ENCODE measurements around the gene AP3S2.
A peak's percentile ranks its signal among the peaks of the same experiment; 100 is the strongest.
"Not testable (repeated sequence)": the region's sequence is repeated elsewhere in the genome, so short reads cannot be mapped to it uniquely, and the experiment has no call there.

The AP3S2 gene

GRCh38 chr15:89893696-89894447, at the start of gene AP3S2:
TSS of gene AP3S2 (minus strand) at chr15:89893994. CDS start at chr15:89893949, 45 bp downstream.
- peak; percentile 92 for DNase-seq

DNA sequence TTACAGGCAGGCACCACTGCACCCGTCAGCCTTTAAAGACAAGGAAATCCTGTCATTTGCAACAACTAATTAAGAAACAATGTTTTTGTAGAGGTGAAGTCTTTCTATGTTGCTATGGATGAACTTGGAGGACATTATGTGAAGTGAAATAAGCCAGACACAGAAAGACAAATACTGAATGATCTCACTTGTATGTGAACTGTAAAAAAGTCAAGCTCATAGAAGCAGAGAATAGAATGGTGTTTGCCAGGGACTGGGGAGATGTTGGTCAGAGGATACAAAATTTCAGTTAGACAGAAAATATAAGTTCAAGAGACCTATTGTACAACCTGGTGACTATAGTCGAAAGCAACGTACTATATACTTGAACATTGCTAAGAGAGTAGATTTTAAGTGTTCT, 46.1 kb upstream of the AP3S2 start:
- no peak for DNase-seq

- DNase-seq = not testable (repeated sequence)
Measured at GRCh38 chr15:89939377-89939776, 45.6 kb upstream of the AP3S2 start.

- DNase-seq = no peak
Measured at GRCh38 chr15:89937365-89938350, 43.9 kb upstream of the AP3S2 start.

DNA sequence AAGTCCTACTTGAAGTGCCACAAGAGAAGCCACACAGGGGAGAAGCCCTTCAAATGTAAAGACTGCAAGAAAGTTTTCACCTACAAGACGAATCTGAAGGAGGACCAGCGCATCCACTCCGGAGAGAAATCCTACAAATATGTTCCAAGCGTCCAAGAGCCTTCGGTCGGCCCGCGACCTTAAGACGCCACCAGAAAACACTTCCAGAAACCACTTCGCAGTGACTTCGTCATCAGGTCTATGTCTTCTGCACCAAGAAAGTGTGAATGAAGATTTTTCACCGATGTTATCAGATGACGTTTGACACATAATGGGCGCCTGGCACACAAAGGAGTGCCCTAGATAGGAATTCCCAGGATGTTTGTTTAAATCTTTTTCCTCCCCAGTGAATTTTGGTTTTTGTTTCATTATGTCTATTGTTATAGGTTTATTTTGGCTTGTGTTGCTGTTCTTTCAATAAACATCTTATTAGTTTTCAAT, 43.0 kb upstream of the AP3S2 start:
- no peak for DNase-seq

- no peak for DNase-seq
Measured at GRCh38 chr15:89936051-89936785, 42.4 kb upstream of the AP3S2 start.

- no peak for DNase-seq
Measured at GRCh38 chr15:89932880-89933279, 39.1 kb upstream of the AP3S2 start.

- no peak for DNase-seq
Measured at GRCh38 chr15:89928421-89928820, 34.6 kb upstream of the AP3S2 start.

DNA sequence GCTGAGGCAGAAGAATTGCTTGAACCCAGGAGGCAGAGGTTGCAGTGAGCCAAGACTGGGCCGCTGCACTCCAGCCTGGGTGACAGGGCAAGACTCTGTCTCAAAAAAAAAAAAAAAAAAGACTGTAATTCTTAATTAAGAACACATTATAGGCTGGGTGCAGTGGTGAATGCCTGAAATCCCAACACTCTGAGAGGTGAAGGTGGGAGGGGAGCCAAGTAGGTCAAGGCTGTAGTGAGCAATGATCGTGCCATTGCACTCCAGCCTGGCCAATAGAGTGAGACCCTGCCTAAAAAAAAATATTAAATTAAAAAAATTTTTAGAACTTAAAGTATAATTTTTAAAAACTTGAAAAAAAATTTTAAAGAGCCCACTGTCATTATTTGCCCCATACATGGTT, 32.4 kb upstream of the AP3S2 start:
- DNase-seq = no peak

DNA sequence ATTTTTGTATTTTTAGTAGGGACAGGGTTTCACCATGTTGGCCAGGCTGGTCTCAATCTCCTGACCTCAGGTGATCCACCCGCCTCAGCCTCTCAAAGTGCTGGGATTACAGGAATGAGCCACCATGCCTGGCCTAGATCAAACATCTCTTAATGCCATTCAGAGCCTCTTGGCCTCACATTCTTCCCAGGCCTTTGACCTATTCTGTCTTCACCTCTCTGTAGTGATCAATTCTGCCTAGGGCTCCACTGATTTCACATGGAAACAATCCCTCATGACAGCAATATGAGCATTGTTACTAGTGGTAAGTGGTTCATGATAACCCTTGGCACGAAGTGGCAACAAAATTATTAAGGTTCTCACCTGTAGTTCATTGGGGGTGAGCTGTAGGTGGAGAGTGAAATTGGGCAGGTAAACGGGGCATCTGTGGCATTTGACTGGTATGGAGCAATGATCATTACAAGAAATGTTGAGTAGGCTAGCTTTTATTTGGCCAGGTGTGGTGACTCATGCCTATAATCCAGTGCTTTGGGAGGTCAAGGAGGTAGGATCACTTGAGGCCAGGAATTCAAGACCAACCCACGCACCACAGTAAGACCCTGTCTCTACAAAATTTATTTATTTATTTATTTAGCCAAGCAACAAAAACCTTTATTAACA, 23.8 kb upstream of the AP3S2 start:
- DNase-seq = no peak

DNA sequence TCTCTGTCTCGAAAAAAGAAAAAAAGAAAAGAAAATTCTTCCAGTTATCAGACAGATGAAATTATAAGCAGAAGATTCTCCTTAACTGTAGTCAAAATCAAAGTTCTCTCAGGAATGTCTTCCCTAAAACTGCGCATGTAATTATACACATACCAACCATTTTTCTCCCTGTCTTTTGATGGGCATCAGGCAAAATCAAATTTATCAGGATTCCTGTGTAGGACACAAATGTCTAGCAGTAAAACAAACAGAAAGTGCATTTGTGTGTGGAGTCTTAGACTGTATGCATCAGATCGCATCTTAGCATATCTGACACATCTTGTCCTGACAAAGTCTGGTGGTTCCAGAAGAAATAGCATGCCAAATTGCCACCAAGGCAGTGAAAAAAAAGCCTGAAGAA, 22.9 kb upstream of the AP3S2 start:
- DNase-seq = no peak

DNA sequence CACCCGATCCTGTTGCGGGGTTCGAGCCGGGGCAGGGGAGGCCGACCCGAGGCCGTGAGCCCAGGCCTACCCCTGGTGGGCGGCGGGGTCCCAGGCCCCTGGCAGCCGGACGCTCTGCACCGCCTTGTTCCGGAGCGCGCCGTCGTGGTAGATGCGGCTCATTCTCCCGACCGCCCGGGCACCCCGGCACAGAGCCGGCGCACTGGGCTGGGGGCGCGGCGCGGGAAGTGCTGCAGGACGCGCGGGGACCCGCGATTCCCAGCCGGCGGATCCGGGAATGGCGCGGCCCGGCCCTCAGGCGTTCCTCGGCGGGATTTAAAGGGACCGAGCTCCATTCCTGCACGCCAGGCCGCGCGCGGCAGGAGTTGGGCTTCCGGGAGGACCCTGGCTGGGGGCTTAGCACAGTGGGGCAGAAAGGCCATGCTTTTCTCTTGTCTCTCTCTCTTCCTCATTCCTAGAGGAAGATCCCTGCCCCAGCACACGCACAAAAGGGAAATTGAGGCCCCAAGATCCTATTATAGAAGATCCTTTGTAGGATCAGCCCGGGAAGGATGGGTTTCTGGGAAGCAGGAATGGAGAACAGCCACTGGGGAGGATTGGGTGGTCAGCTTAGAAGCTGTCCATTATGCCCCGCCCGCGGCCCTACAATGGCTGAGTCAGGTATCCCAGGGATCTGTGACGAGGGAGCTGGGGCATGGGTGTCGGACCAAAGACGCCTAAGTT, 19.0 kb upstream of the AP3S2 start, which contains the start of gene ARPIN:
Gene ARPIN, minus strand, starts transcription at position 279 of the 723 bp plus-strand sequence. Its CDS starts 117 bp downstream, at position 162.
- peak; percentile 64 for DNase-seq

- no peak for DNase-seq
Measured at GRCh38 chr15:89912145-89912673, 18.4 kb upstream of the AP3S2 start.

DNA sequence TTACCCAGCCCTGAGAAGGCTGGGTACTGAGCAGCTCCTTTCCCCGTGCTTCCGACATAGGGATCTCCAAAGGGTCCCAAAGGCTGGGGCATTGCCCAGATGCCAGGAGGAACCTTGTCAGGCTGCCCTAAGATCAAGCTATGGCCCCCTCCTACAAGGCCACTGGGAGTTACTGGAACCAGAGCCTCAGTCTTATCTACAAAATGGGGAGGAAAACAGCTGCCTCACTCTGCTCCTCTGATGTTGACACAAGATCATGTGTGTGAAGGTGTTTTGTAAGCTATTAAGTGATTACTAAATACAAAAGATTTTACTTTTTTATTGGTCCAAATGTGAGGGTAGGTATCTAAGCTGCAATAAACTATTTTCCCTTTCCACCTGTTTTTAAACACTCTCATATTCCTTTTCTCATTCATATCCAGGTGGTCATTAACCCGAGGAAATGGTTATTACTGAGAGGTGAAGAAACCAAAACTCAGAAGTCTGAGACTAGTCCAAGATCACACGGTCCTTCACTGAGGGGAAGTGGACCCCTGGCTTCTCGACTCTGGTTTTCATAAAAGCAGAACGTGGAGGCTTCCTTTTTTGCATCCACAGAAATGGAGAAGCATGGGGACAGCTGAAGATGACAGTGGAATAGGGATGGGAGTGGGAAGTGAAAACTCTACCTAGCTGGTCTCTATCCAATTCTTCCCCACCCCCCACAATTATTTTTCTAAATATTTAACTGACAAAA, 17.3 kb upstream of the AP3S2 start:
- no peak for DNase-seq

DNA sequence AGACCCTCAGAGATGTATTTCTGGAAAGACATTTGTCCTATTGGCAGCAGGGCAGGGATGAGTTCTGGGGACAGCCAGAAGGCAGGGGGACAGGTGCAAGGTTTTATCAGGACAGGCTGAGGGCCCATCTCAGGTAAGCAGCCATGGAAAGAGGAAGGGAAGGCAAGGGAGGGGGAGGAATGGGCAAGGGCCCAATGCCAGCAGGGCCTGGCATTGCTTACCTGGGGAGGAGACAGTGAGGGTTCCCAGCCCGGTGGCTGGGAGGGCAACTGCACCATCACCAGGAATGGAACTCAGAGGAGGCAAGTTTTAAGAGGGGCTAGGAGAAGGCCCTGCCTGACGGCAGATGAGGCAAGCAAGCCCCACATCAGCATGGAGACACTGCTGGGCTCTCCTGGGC, 15.8 kb upstream of the AP3S2 start:
- no peak for DNase-seq

GRCh38 chr15:89908226-89908625, 14.4 kb upstream of the AP3S2 start:
- DNase-seq = no peak

- no peak for DNase-seq
Measured at GRCh38 chr15:89907289-89907688, 13.5 kb upstream of the AP3S2 start.

GRCh38 chr15:89905846-89906378, 12.1 kb upstream of the AP3S2 start:
- no peak for DNase-seq

GRCh38 chr15:89904519-89904918, 10.7 kb upstream of the AP3S2 start:
- no peak for DNase-seq

DNA sequence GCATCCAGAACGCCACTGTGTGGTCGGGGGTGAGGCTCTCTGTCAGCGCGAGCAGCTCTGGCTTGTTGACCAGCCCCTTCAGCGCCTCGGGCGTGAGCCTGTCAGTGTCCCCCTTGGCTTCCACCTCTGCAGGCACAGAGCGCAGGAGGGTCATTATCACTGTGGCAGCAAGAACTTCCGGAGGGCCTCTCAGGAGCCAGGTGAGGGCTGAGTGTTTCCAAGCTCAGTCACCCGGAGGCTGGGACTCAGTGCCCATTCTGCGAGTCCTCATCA, 10.0 kb upstream of the AP3S2 start:
- DNase-seq = no peak
